Measurements from ENCODE around the gene ARHGEF3.
"Not testable (repeated sequence)": the region's sequence is repeated elsewhere in the genome, so short reads cannot be mapped to it uniquely, and the experiment has no call there.

GRCh38 chr3:56758042-56758441 is 43.7 kb downstream of the ARHGEF3 start:
- TF ChIP-seq CTCF (IDR thresholded peaks at IDR 0.05; ENCODE audit: low read depth, low read length); EZH2phosphoT487 (IDR thresholded peaks at IDR 0.05; ENCODE audit: low read depth): not testable (repeated sequence)

Measured in OCI-LY3 (cell line).